Pancreas (tissue), 10 donors: ENCODE results near the gene CNBD2. TPM values are rescaled to one million over a fixed set of nuclear protein-coding genes. Genes with fewer than 3 reads are reported as not detected.
A peak's percentile ranks its signal among the peaks of the same experiment; 100 is the strongest.
"Not testable (repeated sequence)": the region's sequence is repeated elsewhere in the genome, so short reads cannot be mapped to it uniquely, and the experiment has no call there.

Experiments used
- ATAC-seq, 4 donors: fragments of 200-7000 bp; cut with Tn5 transposase; one replicate each; pipeline versions ENCODE4 v1.8.0 to v1.9.1; 2020; ENCODE audit warnings: mild to moderate bottlenecking in 4 of 4, moderate library complexity in 4 of 4
- DNase-seq, 6 donors: peaks; one replicate each; pipeline ENCODE4 v3.0.0-alpha.2; 2020
- FAIRE-seq: peaks from 2 replicates; lab custom pipeline; 2012; peaks lifted over from hg19 to GRCh38; lab: Jason Lieb, UNC
- H3K27ac ChIP-seq, 4 donors: fragments of 200-600 bp; sonication (generic); 1 replicate in 3 of 4; 2 replicates in 1 of 4; pipeline versions ENCODE4 v1.5.0 to v1.8.0; 2020
- H3K27me3 ChIP-seq, 4 donors: fragments of 200-600 bp; one replicate each; pipeline ENCODE4 v1.8.0; 2021
- H3K36me3 ChIP-seq, 3 donors: fragments of 200-600 bp; sonication (generic) in 1 of 3; one replicate each; pipeline versions ENCODE4 v1.5.0 to v1.8.0; 2020 to 2021
- H3K4me1 ChIP-seq, 3 donors: fragments of 200-600 bp; one replicate each; pipeline ENCODE4 v1.8.0; 2021
- H3K4me3 ChIP-seq, 4 donors: fragments of 200-600 bp; sonication (generic) in 2 of 4; one replicate each; pipeline versions ENCODE4 v1.5.0 to v1.8.0; 2020 to 2021
- H3K9me3 ChIP-seq, 4 donors: fragments of 200-600 bp; one replicate each; pipeline ENCODE4 v1.8.0; 2021
- WGBS, 2 donors: extraction: QIAGEN DNeasy Blood & Tissue Kit; methylation state at CpG; one replicate each; pipeline ENCODE4 v1.1.7; 2013; 5-methylcytosine and 5-hydroxymethylcytosine counted together
- intact Hi-C, 3 donors: fragments of 100-400 bp; cut with DNase I; formaldehyde crosslinking; loops; one replicate each; pipeline versions ENCODE4 v1.11.1 to v1.14.2; 2022
- polyA plus RNA-seq, 2 donors: library from polyadenylated mRNA; stranded (reverse); fragments of 200-250 nt; gene quantifications; one replicate each; pipeline ENCODE4 v1.2.3, GENCODE V29; 2013
- total RNA-seq, 6 donors: library from RNA; stranded (reverse); fragmentation: NEBNext Ultra II Directional in 4 of 6; extraction: Animal tissue kit (Norgen Biotek cat#: 25700) in 4 of 6; gene quantifications; one replicate each; pipeline versions ENCODE4 v1.2.1 to v1.2.4, GENCODE V29; 2021 to 2023
- TF ChIP-seq, protein P1 (sequence below), 4 donors: fragments of 200-600 bp; sonication (generic) in 3 of 4; IDR thresholded peaks; one replicate each; pipeline versions ENCODE4 v1.5.0 to v1.8.0; 2021; ENCODE audit warnings: antibody characterized with exemption in 4 of 4
- donor health status: healthy with polysubstance abuse.
- donor health status: DM: no; HTN: no; CAD: no; lungs with moderate emphysema.
- donor health status: DM: no; HTN: no; CAD: no.
- donor health status: control.
- donor health status: control.
- donor health status: Bipolar disorder and iron deficiency.
- donor health status: DM: yes; HTN: yes; CAD: no.
- donor health status: DM: no; HTN: no; CAD: no.
- donor health status: DM: no; HTN: no; CAD: no.
- donor health status: DM: yes; HTN: yes; CAD: no.

CNBD2 gene
- total and polyA plus RNA-seq, 8 donors, result 2.2 to 23.8 (median 3.2) TPM

DNA sequence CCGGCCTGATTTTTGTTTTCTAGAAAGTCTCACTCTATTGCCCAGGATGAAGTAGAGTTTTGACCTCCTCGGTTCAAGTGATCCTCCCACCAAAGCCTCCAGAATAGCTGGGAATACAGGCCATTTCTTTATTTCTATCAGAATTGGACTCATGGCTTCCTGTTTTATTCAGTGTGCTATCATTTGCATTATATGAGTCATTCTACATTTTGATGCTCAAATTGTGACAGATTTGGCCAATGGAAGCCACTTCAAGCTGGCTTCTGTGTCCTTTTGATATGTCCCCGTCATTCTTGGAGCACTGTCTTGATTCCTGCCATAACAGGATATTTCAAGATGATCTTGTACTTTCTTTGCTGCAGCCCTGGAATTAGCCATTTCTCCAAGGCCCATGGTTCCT, 75.1 kb downstream of the CNBD2 start:
- intact Hi-C loops, result no loop called here
- no peak for ATAC-seq
- TF ChIP-seq, protein P1, sequence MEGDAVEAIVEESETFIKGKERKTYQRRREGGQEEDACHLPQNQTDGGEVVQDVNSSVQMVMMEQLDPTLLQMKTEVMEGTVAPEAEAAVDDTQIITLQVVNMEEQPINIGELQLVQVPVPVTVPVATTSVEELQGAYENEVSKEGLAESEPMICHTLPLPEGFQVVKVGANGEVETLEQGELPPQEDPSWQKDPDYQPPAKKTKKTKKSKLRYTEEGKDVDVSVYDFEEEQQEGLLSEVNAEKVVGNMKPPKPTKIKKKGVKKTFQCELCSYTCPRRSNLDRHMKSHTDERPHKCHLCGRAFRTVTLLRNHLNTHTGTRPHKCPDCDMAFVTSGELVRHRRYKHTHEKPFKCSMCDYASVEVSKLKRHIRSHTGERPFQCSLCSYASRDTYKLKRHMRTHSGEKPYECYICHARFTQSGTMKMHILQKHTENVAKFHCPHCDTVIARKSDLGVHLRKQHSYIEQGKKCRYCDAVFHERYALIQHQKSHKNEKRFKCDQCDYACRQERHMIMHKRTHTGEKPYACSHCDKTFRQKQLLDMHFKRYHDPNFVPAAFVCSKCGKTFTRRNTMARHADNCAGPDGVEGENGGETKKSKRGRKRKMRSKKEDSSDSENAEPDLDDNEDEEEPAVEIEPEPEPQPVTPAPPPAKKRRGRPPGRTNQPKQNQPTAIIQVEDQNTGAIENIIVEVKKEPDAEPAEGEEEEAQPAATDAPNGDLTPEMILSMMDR (IDR thresholded peaks at IDR 0.05), result no peak
- Histone ChIP-seq H3K9me3 (no peaks in the 10 kb centered on the region), H3K4me3 (no peak overlapping the region), H3K4me1 (peaks cover 0 to 11% (median 0%) of the 10 kb centered on the region in 3 donors), H3K27ac (no peak overlapping the region), H3K36me3 (no peaks in the 10 kb centered on the region), H3K27me3 (no peaks in the 10 kb centered on the region)
- WGBS, 2 donors, result 93 to 98% methylated on average over 3 of the region's 3 CpGs
- FAIRE-seq, result no peak
- no peak for DNase-seq

DNA sequence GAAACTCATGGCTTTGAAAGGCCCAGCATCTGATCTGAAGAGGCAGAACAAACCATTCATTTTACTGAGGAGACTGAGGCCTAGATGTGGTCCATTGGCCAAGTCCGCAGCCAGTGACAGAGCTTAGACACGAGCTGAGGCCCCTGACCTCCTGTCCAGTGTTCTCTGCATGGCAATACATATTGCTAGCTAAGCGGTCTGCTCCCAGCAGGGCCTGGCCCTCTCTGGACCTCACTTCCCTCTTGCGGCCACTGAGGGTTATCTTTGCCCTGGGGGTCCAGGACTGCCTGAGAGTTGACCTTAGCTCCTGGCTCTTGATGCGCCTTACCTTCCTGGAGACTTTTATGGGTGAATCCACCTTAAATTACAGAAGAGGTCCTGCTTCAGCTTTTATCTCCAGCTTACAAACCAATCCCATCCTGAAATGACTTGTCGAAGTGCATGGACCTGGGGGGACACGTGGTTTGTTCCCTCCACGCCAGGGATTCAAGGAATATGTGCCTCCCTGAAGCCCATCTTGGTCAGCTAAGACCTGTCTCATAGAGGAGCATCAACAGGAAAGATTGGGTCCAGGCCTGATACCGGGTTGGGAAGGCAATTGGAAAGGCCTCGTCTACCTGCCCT, 75.6 kb downstream of the CNBD2 start:
- H3K27me3 ChIP-seq, result no peaks in the 10 kb centered on the region
- ATAC-seq, result peak in 1 of 4 donors; percentile 26
- intact Hi-C loops, result no loop called here
- no peaks in the 10 kb centered on the region for H3K36me3 ChIP-seq
- H3K9me3 ChIP-seq, result no peaks in the 10 kb centered on the region
- no peak overlapping the region for H3K27ac ChIP-seq
- H3K4me3 ChIP-seq, result no peak overlapping the region
- DNase-seq, result no peak
- peaks cover 0 to 13% (median 0%) of the 10 kb centered on the region in 3 donors for H3K4me1 ChIP-seq
- TF ChIP-seq, protein P1 (IDR thresholded peaks at IDR 0.05), result no peak
- FAIRE-seq, result no peak
- 94 to 96% methylated on average over 10 of the region's 10 CpGs for WGBS, 2 donors

DNA sequence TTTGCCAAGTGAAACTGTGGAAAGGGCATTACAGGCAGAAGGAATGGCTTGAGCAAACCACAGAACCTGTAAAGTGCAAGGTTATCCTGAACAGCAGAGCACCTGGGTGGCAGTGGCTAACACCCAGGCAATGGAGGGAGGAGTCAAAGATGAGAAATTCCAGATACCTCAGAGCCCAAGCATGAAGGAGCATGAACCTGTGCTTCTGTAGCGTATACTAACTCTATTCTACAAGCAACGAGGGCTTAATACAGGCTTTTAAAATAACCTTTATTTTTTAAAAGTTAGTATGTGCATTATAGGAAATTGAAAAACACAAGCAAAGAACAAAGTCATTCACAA, 77.0 kb downstream of the CNBD2 start:
- no peaks in the 10 kb centered on the region for H3K27me3 ChIP-seq
- TF ChIP-seq, protein P1 (IDR thresholded peaks at IDR 0.05), result no peak
- intact Hi-C loops, result no loop called here
- H3K27ac ChIP-seq, result no peak overlapping the region
- no peaks in the 10 kb centered on the region for H3K36me3 ChIP-seq
- H3K9me3 ChIP-seq, result no peaks in the 10 kb centered on the region
- 78 to 81% methylated on average over 2 of the region's 2 CpGs for WGBS, 2 donors
- H3K4me3 ChIP-seq, result no peak overlapping the region
- no peak for DNase-seq
- H3K4me1 ChIP-seq, result peaks cover 0 to 13% (median 0%) of the 10 kb centered on the region in 3 donors
- no peak for FAIRE-seq
- ATAC-seq, result no peak

DNA sequence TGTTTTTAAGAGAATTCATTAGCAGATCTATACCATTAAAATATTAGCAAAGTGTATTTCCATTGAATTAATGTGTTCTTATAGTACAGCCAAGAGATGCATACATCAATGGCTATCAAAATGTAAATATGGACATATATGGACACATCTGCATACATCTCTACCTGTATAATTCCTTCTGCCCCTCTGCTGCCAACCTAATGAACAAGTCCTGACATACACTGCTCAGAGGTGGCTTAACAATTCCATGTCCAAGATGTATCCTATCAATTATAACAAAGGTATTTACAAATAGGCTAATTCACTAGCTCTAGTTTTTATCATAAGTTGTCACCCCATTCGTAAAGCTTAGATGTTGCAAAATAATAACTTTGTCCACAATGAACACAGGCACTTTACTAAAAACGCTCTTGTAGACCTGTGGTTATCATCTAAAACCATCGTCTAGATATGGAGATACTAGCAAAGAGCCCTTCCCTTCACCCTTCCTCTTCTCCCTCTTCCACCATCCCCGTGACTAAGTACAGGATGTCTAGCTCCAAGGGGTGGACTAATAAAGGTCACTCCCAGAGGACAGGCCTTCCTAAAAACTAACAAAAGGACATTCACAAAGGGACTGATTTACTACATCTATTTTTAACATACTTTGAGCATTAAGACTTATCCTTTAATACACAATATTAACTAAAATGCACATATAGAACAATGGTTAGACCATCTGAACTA, 77.8 kb downstream of the CNBD2 start:
- ATAC-seq, H3K36me3 ChIP-seq, intact Hi-C loops, H3K27me3 ChIP-seq, FAIRE-seq, H3K9me3 ChIP-seq, H3K27ac ChIP-seq, DNase-seq, H3K4me3 ChIP-seq: not testable (repeated sequence)
- peaks cover 0 to 15% (median 0%) of the 10 kb centered on the region in 3 donors for H3K4me1 ChIP-seq
- 34 to 48% methylated on average over 4 of the region's 4 CpGs for WGBS, 2 donors

DNA sequence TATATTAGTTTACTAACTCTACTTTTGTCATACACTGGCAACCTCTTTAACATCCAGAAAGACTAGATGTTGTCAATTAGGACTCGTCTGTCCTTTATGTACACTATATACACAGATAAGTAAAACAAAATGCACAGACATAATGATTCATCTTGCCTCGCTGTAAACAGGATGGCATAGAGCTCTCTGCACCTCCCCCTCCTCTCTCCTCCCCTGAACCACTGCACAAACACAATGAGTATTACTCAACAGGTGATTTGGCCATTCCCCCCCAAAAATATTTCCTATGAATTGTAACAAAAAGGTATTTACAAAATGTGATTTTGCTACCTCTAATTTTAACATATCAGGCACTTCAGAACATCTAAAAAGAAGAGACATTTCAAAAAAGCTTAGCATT, 81.0 kb downstream of the CNBD2 start:
- FAIRE-seq, intact Hi-C loops, H3K27me3 ChIP-seq, H3K36me3 ChIP-seq, H3K27ac ChIP-seq, ATAC-seq, H3K9me3 ChIP-seq, DNase-seq: not testable (repeated sequence)
- H3K4me1 ChIP-seq, result peaks cover 0 to 17% (median 0%) of the 10 kb centered on the region in 3 donors
- 0% methylated on average over 2 of the region's 2 CpGs for WGBS, 2 donors
- peak overlapping the region in 3 of 4 donors; percentile 65 to 100 (median 99) for H3K4me3 ChIP-seq
